ENCODE data around the gene TRIM5.

TRIM5 gene

GRCh38 chr11:5622802-5623201 lies 62.1 kb downstream of the TRIM5 start:
- DNase-seq = no peak

- no peak for DNase-seq
Observed at GRCh38 chr11:5621580-5621979, 63.3 kb downstream of the TRIM5 start.

- no peak for DNase-seq
Observed at GRCh38 chr11:5620651-5621521, 64.0 kb downstream of the TRIM5 start.

GRCh38 chr11:5618807-5619206 lies 66.1 kb downstream of the TRIM5 start:
- DNase-seq = no peak
